Activated CD8-positive, alpha-beta memory T cell treated with anti-CD3 and anti-CD28 coated beads, Interleukin-2, amount 50 U/mL, for 24 hours (primary cell): Measurements from ENCODE around the gene MKNK2.
A peak's percentile ranks its signal among the peaks of the same experiment; 100 is the strongest.

Source experiments
- DNase-seq: peaks from one replicate; pipeline ENCODE4 v3.0.0-alpha.2; 2020; ENCODE audit errors: extremely low read depth

Gene MKNK2

DNA sequence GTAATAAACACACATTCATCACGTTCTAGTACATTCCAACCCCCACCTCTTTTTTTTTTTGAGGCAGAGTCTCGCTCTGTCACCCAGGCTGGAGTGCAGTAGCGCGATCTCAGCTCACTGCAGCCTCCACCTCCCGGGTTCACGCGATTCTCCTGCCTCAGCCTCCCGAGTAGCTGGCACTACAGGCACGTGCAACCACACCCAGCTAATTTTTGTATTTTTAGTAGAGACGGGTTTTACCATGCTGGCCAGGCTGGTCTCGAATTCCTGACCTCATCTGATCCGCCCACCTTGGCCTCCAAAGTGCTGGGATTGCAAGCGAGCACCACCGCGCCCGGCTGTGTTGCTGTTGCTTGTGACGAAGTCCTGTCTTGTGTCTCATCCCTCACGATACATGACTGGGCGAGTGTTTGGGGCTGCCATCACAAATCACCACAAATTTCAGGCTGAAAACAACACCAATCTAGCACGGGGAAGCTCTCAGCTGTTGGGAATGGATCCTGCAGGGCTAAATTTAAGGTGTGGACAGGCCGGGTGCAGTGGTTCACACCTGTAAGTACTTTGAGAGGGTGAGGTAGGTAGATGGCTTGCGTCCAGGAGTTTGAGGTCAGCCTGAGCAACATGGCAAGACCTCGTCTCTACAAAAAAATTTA, 29.4 kb upstream of the MKNK2 start:
- DNase-seq: no peak

- no peak for DNase-seq
Measured at GRCh38 chr19:2079865-2080301, 28.8 kb upstream of the MKNK2 start.

DNA sequence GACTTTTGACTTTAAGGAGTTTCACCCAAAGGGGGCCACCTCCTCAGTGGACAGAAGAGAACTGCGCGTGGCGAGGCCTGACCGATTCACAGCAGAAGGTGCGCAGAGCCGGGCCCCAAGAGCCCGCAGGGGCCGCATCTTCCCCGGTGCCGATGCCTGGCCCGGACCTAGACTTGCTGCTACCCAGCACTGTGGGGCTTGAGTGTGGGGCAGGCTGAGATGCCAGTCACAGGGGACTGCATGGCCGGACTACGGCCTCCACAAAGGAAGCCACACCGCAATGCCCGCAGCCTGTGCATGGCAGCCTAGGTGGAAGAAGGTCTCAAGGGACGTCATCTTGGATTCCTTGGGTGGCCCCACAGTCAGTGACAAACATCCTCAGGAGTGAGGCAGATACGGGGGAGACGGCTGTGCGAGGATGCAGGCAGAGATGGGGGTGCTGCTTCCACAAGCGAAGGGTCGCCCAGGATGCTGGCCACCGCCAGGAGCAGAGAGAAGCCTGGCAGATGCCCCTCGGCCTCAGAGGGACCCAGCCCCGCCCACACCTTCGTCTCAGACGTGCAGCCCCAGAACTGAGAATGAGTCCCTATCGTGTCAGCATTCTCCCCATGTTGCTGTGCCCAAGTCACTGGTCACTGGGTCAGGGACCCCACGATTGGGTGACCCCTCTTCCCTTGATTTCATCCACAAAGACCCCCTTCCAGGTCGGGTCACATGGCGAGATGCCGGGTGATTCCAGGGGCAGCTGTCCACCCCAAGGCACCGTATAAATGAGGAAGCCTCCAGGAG, 28.2 kb upstream of the MKNK2 start:
- DNase-seq: no peak

GRCh38 chr19:2077833-2078619, 27.0 kb upstream of the MKNK2 start:
- DNase-seq: no peak

DNA sequence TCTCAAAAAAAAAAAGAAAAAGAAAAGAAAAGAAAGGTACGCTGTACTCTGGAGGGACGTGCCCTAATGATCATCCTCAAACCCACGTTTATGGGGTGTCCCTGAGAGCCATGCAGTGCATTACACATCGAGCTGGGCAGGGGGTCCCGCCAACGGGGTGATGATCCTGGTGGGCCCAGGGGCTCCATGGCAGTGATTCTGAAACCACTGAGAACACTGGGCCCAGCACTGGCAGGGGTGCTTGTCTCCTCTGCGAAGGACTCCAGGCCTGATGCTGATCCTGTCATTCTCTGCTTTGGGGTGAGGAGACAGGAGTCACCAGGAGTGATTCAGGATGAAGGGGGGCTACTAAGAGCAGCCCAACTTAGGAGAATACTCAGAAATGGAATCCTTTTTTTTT, 26.4 kb upstream of the MKNK2 start:
- DNase-seq: no peak

DNA sequence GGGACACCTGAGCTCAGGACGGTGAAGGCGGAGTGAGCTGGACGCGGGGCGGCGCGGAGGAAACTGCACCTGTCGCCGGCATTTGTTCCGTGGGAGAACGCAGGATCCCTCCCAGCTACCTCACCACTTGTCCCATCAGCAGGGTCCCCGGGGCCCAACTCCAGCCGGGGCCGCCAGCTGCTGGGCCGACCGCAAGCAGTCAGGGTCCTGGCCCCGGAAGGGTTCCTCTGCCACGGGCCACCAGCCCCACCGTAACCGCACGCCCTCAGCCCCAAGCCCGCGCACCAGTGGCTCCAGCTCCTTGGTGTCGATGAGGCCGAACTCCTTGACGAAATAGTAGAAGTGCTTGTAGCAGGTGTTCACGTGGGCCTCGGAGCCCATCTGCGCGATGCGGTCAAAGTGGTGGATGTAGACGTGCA, 25.5 kb upstream of the MKNK2 start:
- DNase-seq: no peak

DNA sequence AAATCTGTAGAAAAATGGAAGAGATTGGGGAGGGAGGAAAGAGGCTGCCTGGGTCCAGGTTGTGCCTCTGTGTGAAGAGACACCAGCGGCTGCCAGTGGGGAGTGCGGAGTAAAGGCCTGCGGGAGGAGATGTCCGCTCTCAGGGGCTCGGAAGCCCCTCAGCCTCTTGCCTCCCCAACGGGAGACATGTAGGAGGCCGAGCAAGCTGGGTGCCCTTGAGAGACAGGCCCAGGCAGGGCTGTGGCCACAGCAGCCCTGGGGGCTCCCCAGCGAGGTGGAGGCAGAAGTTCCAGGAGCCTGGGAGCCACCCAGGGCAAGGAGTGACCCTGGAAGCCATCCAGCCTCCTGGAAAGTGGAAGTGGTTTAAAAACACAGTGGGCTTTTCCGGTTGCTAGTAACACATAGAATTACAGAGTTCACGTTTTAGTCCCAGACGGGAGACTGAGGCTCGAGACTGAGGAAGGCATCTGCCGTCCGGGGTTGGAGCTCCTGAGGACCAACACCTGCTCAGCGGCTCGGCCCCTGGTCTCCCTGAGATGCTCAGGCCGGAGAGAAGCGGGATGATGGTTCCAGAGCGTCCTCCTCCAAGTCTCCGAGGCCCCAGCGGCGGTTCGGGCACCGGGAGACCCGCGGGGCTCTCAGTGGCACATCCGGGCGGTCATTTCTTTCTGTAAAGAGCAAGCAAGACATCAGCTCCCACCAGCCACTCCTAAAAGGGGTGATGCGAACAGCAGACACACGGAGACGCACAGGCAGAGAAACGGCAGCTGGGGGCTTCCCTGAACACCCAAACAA, 21.9 kb upstream of the MKNK2 start:
- DNase-seq: no peak

- no peak for DNase-seq
Measured at GRCh38 chr19:2070986-2071673, 20.1 kb upstream of the MKNK2 start.

DNA sequence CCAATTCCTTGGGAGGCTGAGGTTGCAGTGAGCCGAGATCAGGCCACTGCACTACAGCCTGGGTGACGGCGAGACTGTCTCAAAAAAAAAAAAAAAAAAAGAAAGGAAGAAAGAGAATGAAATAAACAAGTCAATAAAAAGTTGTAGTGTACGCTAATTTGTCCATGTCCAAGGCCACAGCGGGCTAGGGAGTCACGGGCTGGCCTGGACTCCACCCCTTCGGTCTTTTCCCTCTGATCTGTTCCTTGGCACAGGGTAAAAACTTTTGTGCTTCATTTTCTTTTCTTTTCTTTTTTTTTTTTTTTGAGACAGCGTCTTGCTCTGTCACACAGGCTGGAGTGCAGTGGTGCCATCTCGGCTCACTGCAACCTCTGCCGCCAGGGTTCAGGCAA, 19.4 kb upstream of the MKNK2 start:
- DNase-seq: no peak

- DNase-seq: no peak
Measured at GRCh38 chr19:2064788-2065524, 13.9 kb upstream of the MKNK2 start.

DNA sequence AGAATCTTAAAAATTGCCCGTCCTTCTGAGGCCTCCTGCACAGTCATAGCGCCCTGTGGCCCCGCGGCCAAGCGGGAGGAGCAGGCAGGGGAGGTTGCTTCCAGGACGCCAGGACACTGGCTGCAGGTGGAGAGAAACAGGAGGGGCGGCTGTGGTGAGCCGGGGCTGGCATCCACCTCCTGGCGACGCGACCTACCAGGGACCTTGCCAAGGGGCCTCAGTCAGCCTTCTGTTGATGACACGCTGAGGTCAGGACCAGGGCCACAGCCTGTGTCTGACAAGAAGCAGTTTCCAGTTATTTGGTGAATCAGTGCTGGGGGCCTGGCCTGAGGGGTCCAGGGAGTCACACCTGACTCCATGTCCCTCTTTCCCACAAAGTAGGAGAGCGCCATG, 13.3 kb upstream of the MKNK2 start:
- no peak for DNase-seq

- no peak for DNase-seq
Measured at GRCh38 chr19:2063824-2064223, 12.8 kb upstream of the MKNK2 start.

DNA sequence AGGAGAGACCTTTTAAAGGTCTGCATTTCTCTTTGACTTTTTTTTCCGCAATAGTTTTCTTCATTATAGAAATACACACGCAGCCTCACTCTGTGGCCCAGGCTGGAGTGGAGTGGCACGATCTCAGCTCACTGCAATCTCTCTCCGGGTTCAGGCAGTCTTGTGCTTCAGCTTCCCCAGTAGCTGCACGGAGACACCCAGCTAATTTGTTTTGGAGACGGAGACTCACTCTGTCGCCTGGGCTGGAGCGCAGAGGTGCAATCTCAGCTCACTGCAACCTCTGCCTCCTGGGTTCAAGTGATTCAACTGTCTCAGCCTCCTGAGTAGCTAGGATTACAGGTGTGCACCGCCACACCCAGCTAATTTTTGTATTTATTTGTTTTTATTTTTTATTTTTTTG, 11.7 kb upstream of the MKNK2 start:
- DNase-seq: no peak

- DNase-seq: no peak
Measured at GRCh38 chr19:2062389-2062729, 11.3 kb upstream of the MKNK2 start.

- DNase-seq: peak; percentile 98
Measured at GRCh38 chr19:2061495-2062388, 10.7 kb upstream of the MKNK2 start.

GRCh38 chr19:2060884-2061494, 9.9 kb upstream of the MKNK2 start:
- DNase-seq: no peak

GRCh38 chr19:2059422-2060201, 8.6 kb upstream of the MKNK2 start:
- no peak for DNase-seq
